ENCODE measurements around the gene MRPS34.

DNA sequence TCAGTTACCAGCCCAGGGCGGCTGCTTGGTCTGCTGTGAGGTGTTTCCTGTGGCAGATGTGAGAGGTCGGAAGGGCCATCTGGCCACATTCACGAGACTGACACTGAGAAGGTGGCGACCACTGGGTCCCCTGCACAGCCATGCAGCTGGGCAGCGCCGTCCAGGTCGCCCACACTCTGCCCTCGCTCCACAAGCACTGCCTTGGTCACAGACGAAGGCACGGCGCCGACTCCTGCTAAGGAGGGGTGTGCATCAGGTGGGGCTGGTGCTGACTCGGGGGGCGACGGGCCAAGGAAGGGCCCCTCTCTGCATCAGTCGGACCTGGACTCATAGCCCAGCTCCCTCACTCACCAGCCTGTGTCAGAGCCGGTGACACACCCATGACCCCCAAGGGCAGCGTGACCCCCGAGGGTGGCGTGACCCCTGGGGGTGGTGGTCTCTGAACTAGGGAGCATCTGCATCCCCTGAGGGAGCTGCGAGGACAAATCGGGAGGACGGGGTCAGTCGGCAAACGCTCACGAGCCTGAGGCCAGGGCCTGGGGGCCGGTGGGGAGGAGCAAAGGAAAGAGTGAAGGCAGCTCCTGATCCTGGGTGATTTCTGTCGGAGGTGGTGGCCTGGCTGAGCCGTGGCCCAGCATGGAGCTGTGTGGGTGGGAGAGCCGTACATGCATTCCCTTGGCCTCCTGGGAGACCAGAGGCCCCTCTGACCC lies 32.0 kb downstream of the MRPS34 start:
- TF ChIP-seq, protein P1, sequence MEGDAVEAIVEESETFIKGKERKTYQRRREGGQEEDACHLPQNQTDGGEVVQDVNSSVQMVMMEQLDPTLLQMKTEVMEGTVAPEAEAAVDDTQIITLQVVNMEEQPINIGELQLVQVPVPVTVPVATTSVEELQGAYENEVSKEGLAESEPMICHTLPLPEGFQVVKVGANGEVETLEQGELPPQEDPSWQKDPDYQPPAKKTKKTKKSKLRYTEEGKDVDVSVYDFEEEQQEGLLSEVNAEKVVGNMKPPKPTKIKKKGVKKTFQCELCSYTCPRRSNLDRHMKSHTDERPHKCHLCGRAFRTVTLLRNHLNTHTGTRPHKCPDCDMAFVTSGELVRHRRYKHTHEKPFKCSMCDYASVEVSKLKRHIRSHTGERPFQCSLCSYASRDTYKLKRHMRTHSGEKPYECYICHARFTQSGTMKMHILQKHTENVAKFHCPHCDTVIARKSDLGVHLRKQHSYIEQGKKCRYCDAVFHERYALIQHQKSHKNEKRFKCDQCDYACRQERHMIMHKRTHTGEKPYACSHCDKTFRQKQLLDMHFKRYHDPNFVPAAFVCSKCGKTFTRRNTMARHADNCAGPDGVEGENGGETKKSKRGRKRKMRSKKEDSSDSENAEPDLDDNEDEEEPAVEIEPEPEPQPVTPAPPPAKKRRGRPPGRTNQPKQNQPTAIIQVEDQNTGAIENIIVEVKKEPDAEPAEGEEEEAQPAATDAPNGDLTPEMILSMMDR (IDR thresholded peaks at IDR 0.05; ENCODE audit: low read length), result no peak
- no peak for TF ChIP-seq EZH2 (optimal IDR thresholded peaks at IDR 0.05; ENCODE audit: low read depth, low read length)
